Glomerular visceral epithelial cell (primary cell): Measurements from ENCODE around the gene TOP3A.
"Not testable (repeated sequence)": the region's sequence is repeated elsewhere in the genome, so short reads cannot be mapped to it uniquely, and the experiment has no call there.

Experiments
- DNase-seq: peaks from one replicate; pipeline ENCODE4 v3.0.0-alpha.2; 2016; ENCODE audit errors: extremely low spot score

TOP3A gene

DNA sequence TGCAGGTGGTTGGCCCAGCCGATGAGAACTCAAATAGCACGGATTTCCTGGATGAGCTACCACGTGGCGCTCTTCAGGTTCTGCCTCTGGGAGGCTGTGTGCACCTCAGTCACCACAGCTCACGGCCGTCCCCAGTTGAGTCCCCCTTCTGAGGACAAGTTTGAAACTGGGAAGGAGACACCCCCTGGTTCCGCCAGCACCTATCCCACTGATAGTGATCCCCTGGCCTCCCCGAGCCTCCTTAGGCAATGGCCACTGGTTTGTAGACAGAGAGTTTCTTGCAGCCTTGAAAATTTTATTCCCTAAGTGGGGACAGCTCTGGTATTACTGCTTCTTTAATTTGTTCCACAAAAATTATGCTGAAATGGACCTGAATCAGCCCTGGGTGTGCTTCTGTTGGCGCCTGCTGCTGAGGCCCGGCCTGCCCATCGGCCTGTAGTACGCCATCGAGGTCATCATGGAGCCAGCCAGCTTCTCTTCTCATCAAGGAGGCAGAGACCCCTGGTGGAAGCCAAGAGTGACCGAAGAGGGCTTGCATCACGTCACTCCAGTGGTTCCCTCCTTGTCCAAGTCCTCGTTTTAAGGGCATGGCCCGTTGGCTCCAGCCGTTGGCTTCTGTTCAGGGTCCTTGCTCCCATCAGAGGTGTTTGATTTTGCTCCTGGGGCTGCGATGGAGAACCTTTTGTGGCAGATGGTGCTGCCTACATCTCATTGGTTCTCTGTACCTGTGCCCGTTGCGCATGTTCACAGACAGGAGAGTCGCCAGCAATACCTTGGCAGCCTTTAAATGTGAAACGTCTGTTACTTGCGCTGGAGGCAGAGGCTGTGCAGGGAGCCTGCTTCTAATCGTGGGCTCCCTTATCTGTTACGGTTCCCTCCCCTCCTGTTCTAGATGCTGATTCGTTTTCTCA, 9.6 kb upstream of the TOP3A start:
- DNase-seq = no peak

DNA sequence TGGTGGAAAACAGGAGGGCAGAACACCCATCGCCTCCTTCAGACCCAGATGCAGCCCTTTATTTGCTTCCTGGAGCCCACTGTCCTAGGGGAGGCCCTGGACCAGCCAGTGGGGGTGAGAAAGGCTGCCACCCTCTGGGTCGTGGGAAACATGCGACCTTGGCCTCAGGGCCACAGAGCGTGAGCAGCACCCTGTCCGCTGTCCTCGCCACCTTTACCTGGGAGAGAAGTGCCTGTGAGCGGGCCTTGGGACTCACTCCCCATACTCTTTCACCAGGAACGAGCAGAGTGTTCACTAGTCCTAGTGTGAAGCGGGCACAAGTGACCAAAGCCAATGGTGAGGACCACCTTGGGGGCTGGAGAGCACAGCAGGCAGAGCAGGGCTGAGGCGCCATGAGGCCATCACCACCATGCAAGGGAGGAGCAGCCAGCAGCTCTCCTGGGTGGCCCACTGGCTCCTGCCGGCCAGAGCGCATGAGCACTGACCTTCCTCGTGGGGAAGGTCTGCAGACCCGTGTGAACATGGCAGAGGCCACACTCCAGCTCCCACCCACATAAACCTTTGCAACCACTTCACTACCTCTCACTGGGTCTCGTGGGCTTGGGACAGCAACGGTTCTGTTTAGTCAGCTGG, 8.8 kb upstream of the TOP3A start:
- DNase-seq = no peak

- DNase-seq = no peak
Observed at GRCh38 chr17:18323007-18323406, 8.2 kb upstream of the TOP3A start.

- no peak for DNase-seq
Observed at GRCh38 chr17:18322522-18322921, 7.7 kb upstream of the TOP3A start.

GRCh38 chr17:18321309-18321708, 6.5 kb upstream of the TOP3A start:
- no peak for DNase-seq

- no peak for DNase-seq
Observed at GRCh38 chr17:18320301-18320700, 5.5 kb upstream of the TOP3A start.

GRCh38 chr17:18319604-18320256, 4.9 kb upstream of the TOP3A start:
- DNase-seq = peak; percentile 38

GRCh38 chr17:18318771-18319450, 4.1 kb upstream of the TOP3A start:
- no peak for DNase-seq

GRCh38 chr17:18318117-18318516, 3.3 kb upstream of the TOP3A start:
- no peak for DNase-seq

GRCh38 chr17:18315961-18316360, 1.2 kb upstream of the TOP3A start:
- DNase-seq = no peak

GRCh38 chr17:18315562-18315922, 748 bp upstream of the TOP3A start:
- DNase-seq = no peak

DNA sequence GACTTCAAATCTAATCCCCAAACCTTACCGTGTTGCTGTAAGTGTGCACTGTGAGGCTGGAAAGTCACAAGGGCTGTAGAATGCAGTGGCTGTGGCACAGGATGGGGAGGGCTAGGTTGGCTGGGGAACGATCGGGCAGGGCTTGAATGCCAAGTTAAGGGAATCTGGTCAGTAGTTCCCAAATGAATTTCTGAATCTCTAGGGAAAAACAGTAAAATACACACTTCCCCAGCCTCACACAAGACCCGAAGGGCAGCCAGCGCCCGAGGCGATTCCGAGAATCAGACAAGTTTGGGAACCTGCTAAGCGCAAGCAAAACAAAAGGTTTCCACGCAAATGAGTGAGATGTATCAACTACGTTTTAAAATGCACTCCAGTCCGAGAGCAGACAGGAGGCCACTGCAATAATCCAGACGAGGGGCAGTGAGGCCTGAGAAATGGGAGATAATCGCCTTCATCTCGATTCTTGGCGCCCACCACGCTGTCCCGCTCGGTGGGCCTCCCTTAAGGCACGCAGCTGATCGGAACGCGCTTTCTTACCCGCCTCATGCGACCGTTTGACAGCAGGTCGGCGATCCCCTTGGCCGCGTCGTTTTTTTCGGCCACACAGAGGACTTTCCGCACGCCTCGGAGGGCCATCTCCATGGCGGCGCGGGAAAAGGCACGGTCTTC, 599 bp downstream of the TOP3A start:
- no peak for DNase-seq

- DNase-seq = no peak
Observed at GRCh38 chr17:18309202-18309601, 5.6 kb downstream of the TOP3A start.

DNA sequence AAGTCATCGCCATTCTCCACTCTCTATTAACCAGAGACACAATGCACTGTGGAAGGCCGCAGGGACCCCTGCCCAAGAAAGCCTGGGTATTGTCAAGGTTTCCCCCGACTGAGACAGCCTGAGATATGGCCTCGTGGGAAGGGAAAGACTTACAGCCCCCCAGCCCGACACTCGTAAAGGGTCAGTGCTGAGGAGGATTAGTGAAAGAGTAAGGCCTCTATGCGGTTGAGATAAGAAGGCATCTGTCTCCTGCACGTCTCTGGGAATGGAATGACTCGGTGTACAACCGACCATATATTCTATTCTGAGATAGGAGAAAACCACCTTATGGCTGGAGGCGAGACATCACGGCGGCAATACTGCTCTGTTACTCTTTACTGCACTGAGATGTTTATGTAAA, 11.6 kb downstream of the TOP3A start:
- not testable (repeated sequence) for DNase-seq

- no peak for DNase-seq
Observed at GRCh38 chr17:18300725-18301480, 13.9 kb downstream of the TOP3A start.

GRCh38 chr17:18298061-18298460, 16.7 kb downstream of the TOP3A start:
- not testable (repeated sequence) for DNase-seq

DNA sequence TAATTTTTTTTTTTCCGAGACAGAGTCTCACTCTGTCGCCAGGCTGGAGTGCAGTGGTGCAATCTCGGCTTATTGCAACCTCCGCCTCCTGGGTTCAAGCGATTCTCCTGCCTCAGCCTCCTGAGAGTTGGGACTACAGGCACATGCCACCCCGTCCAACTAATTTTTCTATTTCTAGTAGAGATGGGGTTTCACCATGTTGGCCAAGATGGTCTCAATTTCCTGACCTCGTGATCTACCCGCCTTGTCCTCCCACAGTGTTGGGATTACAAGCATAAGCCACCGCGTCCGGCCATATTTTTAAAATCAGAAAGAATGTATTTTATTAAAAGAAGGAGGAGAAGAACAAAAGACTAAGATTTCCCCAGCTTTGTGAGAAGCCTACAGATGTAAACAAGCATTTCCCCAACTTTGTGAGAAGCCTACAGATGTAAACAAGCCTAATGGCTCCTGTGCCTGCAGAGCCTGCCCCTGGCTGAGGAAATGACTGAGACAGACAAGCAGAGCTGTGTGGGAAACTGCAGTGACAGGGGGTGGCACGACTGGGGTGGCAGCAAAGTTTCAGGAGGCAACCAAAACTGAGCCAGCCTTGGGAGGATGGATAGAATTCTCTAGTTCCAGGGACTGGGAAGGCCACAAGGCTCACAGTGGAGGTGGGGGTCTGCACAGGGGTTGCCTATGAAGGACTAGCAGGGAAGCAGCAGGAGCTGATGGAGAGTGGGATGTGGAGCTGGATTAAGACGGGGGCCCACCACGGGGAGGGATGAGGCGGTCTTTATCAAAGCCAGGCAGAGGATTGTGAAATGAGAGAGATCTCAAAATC, 22.9 kb downstream of the TOP3A start:
- DNase-seq = no peak

DNA sequence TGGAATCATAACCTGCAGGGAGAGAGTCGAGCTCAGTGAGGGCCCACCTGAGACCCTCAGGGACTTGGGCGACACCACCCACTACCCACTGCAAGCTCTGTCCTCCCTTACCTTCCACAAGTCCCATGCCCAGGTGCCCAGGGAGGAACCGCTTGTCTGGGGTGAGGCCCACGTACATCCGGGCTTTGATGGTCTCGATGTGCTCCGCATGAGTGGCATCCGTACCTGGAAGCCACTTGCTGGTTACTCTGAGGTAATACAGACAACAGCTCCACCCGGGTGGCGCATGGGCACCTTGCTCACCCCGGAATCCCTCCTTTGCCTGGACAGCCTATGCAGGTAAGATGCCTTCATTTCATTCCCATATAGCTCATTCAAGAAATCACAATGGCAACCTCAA, 29.5 kb downstream of the TOP3A start:
- DNase-seq = no peak

- no peak for DNase-seq
Observed at GRCh38 chr17:18281788-18282187, 33.0 kb downstream of the TOP3A start.

- DNase-seq = no peak
Observed at GRCh38 chr17:18280766-18281371, 33.9 kb downstream of the TOP3A start.
